GM12891 (cell line): ENCODE measurements around the gene GFM2.
"Not testable (repeated sequence)": the region's sequence is repeated elsewhere in the genome, so short reads cannot be mapped to it uniquely, and the experiment has no call there.

Experiments
- PAX5 ChIP-seq: IDR thresholded peaks from 2 replicates; pipeline ENCODE4 v1.6.1; 2011; ENCODE audit warnings: low read length, moderate library complexity, mild to moderate bottlenecking; ENCODE audit not compliant: insufficient read depth, severe bottlenecking
- POLR2A ChIP-seq: IDR thresholded peaks from 2 replicates; pipeline ENCODE4 v1.6.1; 2011; ENCODE audit warnings: low read depth, low read length, control low read depth
- POLR2AphosphoS5 ChIP-seq: IDR thresholded peaks from 2 replicates; pipeline ENCODE4 v1.6.1; 2011; ENCODE audit warnings: low read depth, low read length, control low read depth
- POU2F2 ChIP-seq: IDR thresholded peaks from 2 replicates; pipeline ENCODE4 v1.6.1; 2011; ENCODE audit warnings: low read depth, mild to moderate bottlenecking, control low read depth, low read length, moderate library complexity
- SPI1 ChIP-seq: IDR thresholded peaks from 2 replicates; pipeline ENCODE4 v1.6.1; 2011; ENCODE audit warnings: low read depth, low read length, control low read depth
- TAF1 ChIP-seq: IDR thresholded peaks from 2 replicates; pipeline ENCODE4 v1.6.1; 2011; ENCODE audit warnings: low read depth, low read length, control low read depth

DNA sequence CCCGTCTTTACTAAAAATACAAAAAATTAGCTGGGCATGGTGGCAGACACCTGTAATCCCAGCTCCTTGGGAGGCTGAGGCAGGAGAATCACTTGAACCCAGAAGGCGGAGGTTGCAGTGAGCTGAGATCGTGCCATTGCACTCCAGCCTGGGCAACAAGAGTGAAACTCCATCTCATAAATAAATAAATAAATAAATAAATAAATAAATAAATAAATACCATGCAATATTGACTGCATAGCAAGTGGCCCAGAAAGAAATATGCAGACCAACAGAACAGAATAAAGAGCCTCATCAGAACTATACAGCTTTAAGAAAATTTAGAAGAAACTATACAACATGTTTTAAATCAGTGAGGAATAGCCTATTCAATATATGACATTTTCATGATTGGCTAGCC lies 88.8 kb downstream of the GFM2 start:
- TF ChIP-seq POLR2A, POLR2AphosphoS5, TAF1, POU2F2, SPI1, PAX5: not testable (repeated sequence)
